ENCODE results near the gene PLCB1. TPM values are rescaled to one million over a fixed set of nuclear protein-coding genes. Genes with fewer than 3 reads are reported as not detected.

The PLCB1 gene
- total and polyA plus RNA-seq, 2 experiments from 2014 or later, result 14.9 to 20.7 TPM

GRCh38 chr20:8801686-8802085, 669.6 kb downstream of the PLCB1 start:
- H2AFZ ChIP-seq, result no peak overlapping the region
- peaks cover 15% of the 10 kb centered on the region for H3K4me1 Mint-ChIP-seq
- H3K4me1 ChIP-seq (ENCODE audit: insufficient read depth), result peaks cover 4% of the 10 kb centered on the region; the same call in 1 of the 2 replicates
- no peaks in the 10 kb centered on the region for H3K36me3 Mint-ChIP-seq (ENCODE audit: low read depth)
- H3K27me3 Mint-ChIP-seq (ENCODE audit: insufficient read depth, low read depth, poor library complexity), result no peaks in the 10 kb centered on the region
- H4K20me1 ChIP-seq (replicated peaks; ENCODE audit: insufficient read depth), result no peaks in the 10 kb centered on the region
- no peak overlapping the region for H3K27ac Mint-ChIP-seq
- H3K4me3 ChIP-seq, result no peak overlapping the region
- H3K4me2 ChIP-seq, result no peak overlapping the region
- no peak overlapping the region for H3K27ac ChIP-seq (ENCODE audit: low read depth)
- DNase-seq (ENCODE audit: low spot score) (no peak), ATAC-seq (no peak)
- no peaks in the 10 kb centered on the region for H3K79me2 ChIP-seq (replicated peaks; ENCODE audit: insufficient read depth)
- no peaks in the 10 kb centered on the region for H3K36me3 ChIP-seq (ENCODE audit: insufficient read depth)
- no peak for TF ChIP-seq ETS1 (IDR thresholded peaks at IDR 0.05)
- no peak for TF ChIP-seq ZNF462 (CRISPR knock-in tag; IDR thresholded peaks at IDR 0.05)
- no peak for TF ChIP-seq ZNF114 (CRISPR knock-in tag; IDR thresholded peaks at IDR 0.05)
- TF ChIP-seq EZH2phosphoT487 (IDR thresholded peaks at IDR 0.05; ENCODE audit: unreplicated experiment), result no peak
- TF ChIP-seq NANOG (IDR thresholded peaks at IDR 0.05; ENCODE audit: borderline replicate concordance), result no peak
- no peak for TF ChIP-seq JUNB (IDR thresholded peaks at IDR 0.05; ENCODE audit: unreplicated experiment)
- no peak for TF ChIP-seq STAT1 (IDR thresholded peaks at IDR 0.05; ENCODE audit: unreplicated experiment)
- TF ChIP-seq CREB1 (CRISPR knock-in tag; IDR thresholded peaks at IDR 0.05; ENCODE audit: low read depth), result no peak
- TF ChIP-seq POLR2AphosphoS5 (IDR thresholded peaks at IDR 0.05; ENCODE audit: low read depth), result no peak
- no peak for TF ChIP-seq REST (IDR thresholded peaks at IDR 0.05; ENCODE audit: unreplicated experiment)
- TF ChIP-seq CTCF (conservative IDR thresholded peaks at IDR 0.05; ENCODE audit: low read depth in 2 of 2), result no peak
- no peak for TF ChIP-seq EZH2 (IDR thresholded peaks at IDR 0.05; ENCODE audit: low read depth, unreplicated experiment)
- TF ChIP-seq ZNF331 (CRISPR knock-in tag; IDR thresholded peaks at IDR 0.05; ENCODE audit: low read depth), result no peak
- H3K9me3 Mint-ChIP-seq, result no peaks in the 10 kb centered on the region
- no peak overlapping the region for H3K4me3 Mint-ChIP-seq
- no peaks in the 10 kb centered on the region for H3K9me2 ChIP-seq (ENCODE audit: insufficient read depth)
- no peaks in the 10 kb centered on the region for H3F3A ChIP-seq (replicated peaks; ENCODE audit: low read depth)
- no peaks in the 10 kb centered on the region for H3K27me3 ChIP-seq (ENCODE audit: insufficient read depth)
